ENCODE data around the gene HYAL3.
A peak's percentile ranks its signal among the peaks of the same experiment; 100 is the strongest.

GRCh38 chr3:50298836-50299637, at the start of gene HYAL3, which contains the start of gene NAA80:
- peak; percentile 69 to 91 (median 72) for TF ChIP-seq POLR2A (IDR thresholded peaks at IDR 0.05)
- TF ChIP-seq CTCF (IDR thresholded peaks at IDR 0.05 in 8 of 11, conservative IDR thresholded peaks at IDR 0.05 in 3 of 11): peak; percentile 38 to 80 (median 70)
